ENCODE data around the gene EEF1G. TPM values are rescaled to one million over a fixed set of nuclear protein-coding genes. Genes with fewer than 3 reads are reported as not detected.
A peak's percentile ranks its signal among the peaks of the same experiment; 100 is the strongest.

Gene EEF1G
- total and polyA plus RNA-seq, 2 of the 13 experiments (the other 11 are each of a cell fraction or from before 2014, with no cell fraction given): 1,787 to 2,144 TPM

DNA sequence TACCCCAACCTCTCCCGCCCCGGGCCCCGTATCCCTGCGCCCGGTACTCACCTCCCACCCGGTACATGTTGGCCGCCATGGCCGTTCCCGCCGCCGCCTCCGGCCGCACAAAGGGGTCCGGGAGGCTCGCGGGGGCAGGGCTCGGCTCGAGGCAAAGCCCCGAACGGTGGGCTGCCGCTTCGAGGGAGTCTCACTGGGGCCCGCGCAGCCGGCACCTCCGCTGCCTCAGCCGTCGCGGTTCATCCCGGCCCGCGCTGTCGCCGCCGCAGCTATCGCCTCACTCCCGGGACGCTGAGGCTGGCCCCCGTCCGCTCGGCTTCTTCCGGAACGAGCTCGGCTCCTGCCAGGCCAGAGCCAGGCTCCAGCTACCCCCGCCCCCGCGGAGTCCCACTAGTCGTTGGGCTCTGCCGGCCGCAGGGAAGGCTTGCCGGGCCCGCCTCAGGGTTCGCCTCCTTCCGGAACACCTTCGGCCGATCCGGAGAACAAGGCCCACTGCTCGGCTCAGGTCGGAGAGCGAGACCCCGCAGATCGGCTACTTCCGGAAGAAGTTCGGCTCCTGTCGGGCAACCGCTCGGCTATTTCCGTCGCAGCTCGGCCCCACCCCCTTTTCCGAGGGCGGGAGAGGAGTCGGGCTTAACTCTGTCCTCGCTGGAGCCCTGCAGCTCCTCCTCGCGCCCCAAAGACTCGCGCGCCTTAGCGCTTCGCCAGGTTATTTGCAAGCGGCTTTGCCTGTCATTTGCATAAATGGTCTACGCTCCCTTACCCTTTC, 27.9 kb upstream of the EEF1G start, which contains the start of gene MTA2 (continued):
- TF ChIP-seq THYN1 (CRISPR knock-in tag; IDR thresholded peaks at IDR 0.05; ENCODE audit: borderline replicate concordance, low read depth): no peak
- 0 out of 2 replicates have a peak, but pooled peaks have one; percentile 54 for TF ChIP-seq ZNF160 (CRISPR knock-in tag; IDR thresholded peaks at IDR 0.05)
- no peak for TF ChIP-seq MIXL1 (CRISPR knock-in tag; IDR thresholded peaks at IDR 0.05)
- no peak for TF ChIP-seq ZNF225 (CRISPR knock-in tag; IDR thresholded peaks at IDR 0.05)
- TF ChIP-seq, protein P1, sequence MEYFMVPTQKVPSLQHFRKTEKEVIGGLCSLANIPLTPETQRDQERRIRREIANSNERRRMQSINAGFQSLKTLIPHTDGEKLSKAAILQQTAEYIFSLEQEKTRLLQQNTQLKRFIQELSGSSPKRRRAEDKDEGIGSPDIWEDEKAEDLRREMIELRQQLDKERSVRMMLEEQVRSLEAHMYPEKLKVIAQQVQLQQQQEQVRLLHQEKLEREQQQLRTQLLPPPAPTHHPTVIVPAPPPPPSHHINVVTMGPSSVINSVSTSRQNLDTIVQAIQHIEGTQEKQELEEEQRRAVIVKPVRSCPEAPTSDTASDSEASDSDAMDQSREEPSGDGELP (IDR thresholded peaks at IDR 0.05; ENCODE audit: borderline replicate concordance, low read depth): no peak
- TF ChIP-seq ZNF775 (CRISPR knock-in tag; IDR thresholded peaks at IDR 0.05; ENCODE audit: borderline replicate concordance): no peak
- no peak for TF ChIP-seq NR2F6 (IDR thresholded peaks at IDR 0.05)
- TF ChIP-seq NR2F6 (CRISPR knock-in tag; IDR thresholded peaks at IDR 0.05): peak; percentile 10; the same call in 1 of the 2 replicates
- peak; percentile 46 for TF ChIP-seq HNRNPLL (IDR thresholded peaks at IDR 0.05; ENCODE audit: low read depth, low read length, poor library complexity, severe bottlenecking)
- no peak for TF ChIP-seq KDM3A (CRISPR knock-in tag; IDR thresholded peaks at IDR 0.05; ENCODE audit: low read depth)
- TF ChIP-seq, protein P2, sequence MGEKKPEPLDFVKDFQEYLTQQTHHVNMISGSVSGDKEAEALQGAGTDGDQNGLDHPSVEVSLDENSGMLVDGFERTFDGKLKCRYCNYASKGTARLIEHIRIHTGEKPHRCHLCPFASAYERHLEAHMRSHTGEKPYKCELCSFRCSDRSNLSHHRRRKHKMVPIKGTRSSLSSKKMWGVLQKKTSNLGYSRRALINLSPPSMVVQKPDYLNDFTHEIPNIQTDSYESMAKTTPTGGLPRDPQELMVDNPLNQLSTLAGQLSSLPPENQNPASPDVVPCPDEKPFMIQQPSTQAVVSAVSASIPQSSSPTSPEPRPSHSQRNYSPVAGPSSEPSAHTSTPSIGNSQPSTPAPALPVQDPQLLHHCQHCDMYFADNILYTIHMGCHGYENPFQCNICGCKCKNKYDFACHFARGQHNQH (CRISPR knock-in tag; IDR thresholded peaks at IDR 0.05): peak; percentile 39; the same call in 1 of the 2 replicates
- peak; percentile 73; the same call in 1 of the 2 replicates for TF ChIP-seq MIER3 (CRISPR knock-in tag; IDR thresholded peaks at IDR 0.05; ENCODE audit: borderline replicate concordance)
- no peak for TF ChIP-seq ZNF577 (CRISPR knock-in tag; IDR thresholded peaks at IDR 0.05; ENCODE audit: borderline replicate concordance, low read depth)
- TF ChIP-seq ZNF543 (CRISPR knock-in tag; IDR thresholded peaks at IDR 0.05): no peak
- TF ChIP-seq, protein P3, sequence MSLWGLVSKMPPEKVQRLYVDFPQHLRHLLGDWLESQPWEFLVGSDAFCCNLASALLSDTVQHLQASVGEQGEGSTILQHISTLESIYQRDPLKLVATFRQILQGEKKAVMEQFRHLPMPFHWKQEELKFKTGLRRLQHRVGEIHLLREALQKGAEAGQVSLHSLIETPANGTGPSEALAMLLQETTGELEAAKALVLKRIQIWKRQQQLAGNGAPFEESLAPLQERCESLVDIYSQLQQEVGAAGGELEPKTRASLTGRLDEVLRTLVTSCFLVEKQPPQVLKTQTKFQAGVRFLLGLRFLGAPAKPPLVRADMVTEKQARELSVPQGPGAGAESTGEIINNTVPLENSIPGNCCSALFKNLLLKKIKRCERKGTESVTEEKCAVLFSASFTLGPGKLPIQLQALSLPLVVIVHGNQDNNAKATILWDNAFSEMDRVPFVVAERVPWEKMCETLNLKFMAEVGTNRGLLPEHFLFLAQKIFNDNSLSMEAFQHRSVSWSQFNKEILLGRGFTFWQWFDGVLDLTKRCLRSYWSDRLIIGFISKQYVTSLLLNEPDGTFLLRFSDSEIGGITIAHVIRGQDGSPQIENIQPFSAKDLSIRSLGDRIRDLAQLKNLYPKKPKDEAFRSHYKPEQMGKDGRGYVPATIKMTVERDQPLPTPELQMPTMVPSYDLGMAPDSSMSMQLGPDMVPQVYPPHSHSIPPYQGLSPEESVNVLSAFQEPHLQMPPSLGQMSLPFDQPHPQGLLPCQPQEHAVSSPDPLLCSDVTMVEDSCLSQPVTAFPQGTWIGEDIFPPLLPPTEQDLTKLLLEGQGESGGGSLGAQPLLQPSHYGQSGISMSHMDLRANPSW (CRISPR knock-in tag; IDR thresholded peaks at IDR 0.05; ENCODE audit: borderline replicate concordance): no peak
- no peak for TF ChIP-seq TCF12 (IDR thresholded peaks at IDR 0.05)
- no peak for TF ChIP-seq TCF12 (CRISPR knock-in tag; IDR thresholded peaks at IDR 0.05)
- TF ChIP-seq ZFX (CRISPR knock-in tag; IDR thresholded peaks at IDR 0.05; ENCODE audit: low read depth): peak; percentile 90
- TF ChIP-seq ZKSCAN1 (IDR thresholded peaks at IDR 0.05; ENCODE audit: low read length): no peak
- no peak for TF ChIP-seq RFXAP (CRISPR knock-in tag; IDR thresholded peaks at IDR 0.05; ENCODE audit: borderline replicate concordance)
- TF ChIP-seq ZNF350 (CRISPR knock-in tag; IDR thresholded peaks at IDR 0.05; ENCODE audit: borderline replicate concordance, low read depth): 0 out of 2 replicates have a peak, but pooled peaks have one; percentile 13
- TF ChIP-seq ZNF446 (CRISPR knock-in tag; IDR thresholded peaks at IDR 0.05): peak; percentile 89
- TF ChIP-seq ZNF251 (CRISPR knock-in tag; IDR thresholded peaks at IDR 0.05): no peak
- no peak for TF ChIP-seq KLF15 (CRISPR knock-in tag; IDR thresholded peaks at IDR 0.05; ENCODE audit: borderline replicate concordance)
- TF ChIP-seq ATRX (CRISPR knock-in tag; IDR thresholded peaks at IDR 0.05; ENCODE audit: borderline replicate concordance): no peak

All from HepG2 (cell line).